MM.1S (cell line): Measurements from ENCODE around the gene FAM120B.

Experiments
- CTCF ChIP-seq: fragments of 300-600 bp; sonication (generic); IDR thresholded peaks from 2 replicates; pipeline ENCODE4 v1.5.1; 2016; ENCODE audit warnings: antibody characterized with exemption, low read length, mixed read lengths
- EZH2 ChIP-seq: fragments of 300-600 bp; sonication (generic); optimal IDR thresholded peaks from 2 replicates; pipeline ENCODE3; 2017; ENCODE audit warnings: low read depth, mild to moderate bottlenecking, antibody characterized with exemption, low read length, mixed read lengths
- EZH2phosphoT487 ChIP-seq: fragments of 300-600 bp; sonication (generic); IDR thresholded peaks from 2 replicates; pipeline ENCODE4 v1.6.1; 2018; ENCODE audit warnings: antibody characterized with exemption, low read length

GRCh38 chr6:170268216-170269129, 38.1 kb upstream of the FAM120B start:
- no peak for TF ChIP-seq CTCF
- TF ChIP-seq EZH2: no peak
- no peak for TF ChIP-seq EZH2phosphoT487
